Neural progenitor cell (in vitro differentiated cells): ENCODE measurements around the gene NR4A3.

Source experiments
- EZH2 ChIP-seq: fragments of 200-600 bp; sonication (generic); IDR thresholded peaks from 2 replicates; pipeline ENCODE4 v1.6.1; 2017; ENCODE audit warnings: antibody characterized with exemption, mild to moderate bottlenecking, moderate library complexity
- TF ChIP-seq, protein P1 (sequence below): fragments of 200-600 bp; sonication (generic); IDR thresholded peaks from 2 replicates; pipeline ENCODE4 v1.5.1; 2017; ENCODE audit warnings: antibody characterized with exemption, mild to moderate bottlenecking

DNA sequence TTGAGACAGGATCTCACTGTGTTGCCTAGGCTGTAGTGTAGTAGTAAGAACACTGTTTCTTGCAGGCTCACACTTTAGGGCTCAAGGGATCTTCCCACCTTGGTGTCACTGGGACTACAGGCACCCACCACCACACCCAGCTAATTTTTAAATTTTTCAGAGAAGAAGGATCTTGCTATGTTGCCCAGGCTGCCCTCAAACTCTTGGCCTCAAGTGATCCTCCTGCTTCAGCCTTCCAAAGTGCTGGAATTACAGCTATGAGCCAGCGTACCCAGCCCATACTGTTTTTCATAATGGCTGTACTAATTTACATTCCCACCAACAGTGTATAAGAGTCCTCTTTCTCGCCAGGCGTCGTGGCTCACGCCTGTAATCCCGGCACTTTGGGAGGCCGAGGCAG lies 89.9 kb downstream of the NR4A3 start:
- no peak for TF ChIP-seq EZH2
- TF ChIP-seq, protein P1, sequence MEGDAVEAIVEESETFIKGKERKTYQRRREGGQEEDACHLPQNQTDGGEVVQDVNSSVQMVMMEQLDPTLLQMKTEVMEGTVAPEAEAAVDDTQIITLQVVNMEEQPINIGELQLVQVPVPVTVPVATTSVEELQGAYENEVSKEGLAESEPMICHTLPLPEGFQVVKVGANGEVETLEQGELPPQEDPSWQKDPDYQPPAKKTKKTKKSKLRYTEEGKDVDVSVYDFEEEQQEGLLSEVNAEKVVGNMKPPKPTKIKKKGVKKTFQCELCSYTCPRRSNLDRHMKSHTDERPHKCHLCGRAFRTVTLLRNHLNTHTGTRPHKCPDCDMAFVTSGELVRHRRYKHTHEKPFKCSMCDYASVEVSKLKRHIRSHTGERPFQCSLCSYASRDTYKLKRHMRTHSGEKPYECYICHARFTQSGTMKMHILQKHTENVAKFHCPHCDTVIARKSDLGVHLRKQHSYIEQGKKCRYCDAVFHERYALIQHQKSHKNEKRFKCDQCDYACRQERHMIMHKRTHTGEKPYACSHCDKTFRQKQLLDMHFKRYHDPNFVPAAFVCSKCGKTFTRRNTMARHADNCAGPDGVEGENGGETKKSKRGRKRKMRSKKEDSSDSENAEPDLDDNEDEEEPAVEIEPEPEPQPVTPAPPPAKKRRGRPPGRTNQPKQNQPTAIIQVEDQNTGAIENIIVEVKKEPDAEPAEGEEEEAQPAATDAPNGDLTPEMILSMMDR = no peak
